IMR-90 (cell line): ENCODE results near the gene WLS. TPM values are rescaled to one million over a fixed set of nuclear protein-coding genes. Genes with fewer than 3 reads are reported as not detected.
A peak's percentile ranks its signal among the peaks of the same experiment; 100 is the strongest.

Experiments used
- ATAC-seq: fragments of 200-7000 bp; cut with Tn5 transposase; 2 replicates; pipeline ENCODE4 v1.9.1; 2020; ENCODE audit warnings: low read depth, mild to moderate bottlenecking, moderate library complexity
- BruUV-seq: library from RNA; stranded (reverse); fragments of 400-500 nt; replicated peaks from 2 replicates; lab custom pipeline; 2021; lab: Mats Ljungman, UMichigan
- CTCF ChIA-PET: fragments of 300-600 bp; formaldehyde crosslinking; extraction: SDS; loops from one replicate; lab custom pipeline; 2021; ENCODE audit warnings: antibody characterized with exemption; lab: Yijun Ruan, JAX
- POLR2A ChIA-PET: fragments of 300-600 bp; sonication (Branson Sonifier 250); formaldehyde crosslinking; loops from one replicate; lab custom pipeline; 2022; ENCODE audit warnings: antibody characterized with exemption; ENCODE audit not compliant: unreplicated experiment; lab: Charles Lee
- DNase-seq: peaks from one replicate; pipeline ENCODE4 v3.0.0; 2013
- H2AFZ ChIP-seq: replicated peaks from 2 replicates; pipeline ENCODE3; 2013; ENCODE audit warnings: low read length, mild to moderate bottlenecking; ENCODE audit not compliant: poor library complexity
- H2AK5ac ChIP-seq: 2 replicates; pipeline ENCODE4 v1.6.1; 2013; ENCODE audit warnings: low read depth, low read length, inconsistent platforms
- H2AK9ac ChIP-seq: replicated peaks from 2 replicates; pipeline ENCODE3; 2013; ENCODE audit warnings: mild to moderate bottlenecking, low read depth, low read length, moderate library complexity; ENCODE audit not compliant: poor library complexity
- H2BK120ac ChIP-seq: 2 replicates; pipeline ENCODE4 v1.6.1; 2013; ENCODE audit warnings: low read depth, low read length, inconsistent platforms
- H2BK15ac ChIP-seq: 3 replicates; pipeline ENCODE4 v1.6.1; 2013; ENCODE audit warnings: low read depth, low read length, inconsistent platforms
- H2BK20ac ChIP-seq: 2 replicates; pipeline ENCODE4 v1.6.1; 2013; ENCODE audit warnings: low read depth, mild to moderate bottlenecking, inconsistent platforms, low read length, moderate library complexity
- H2BK5ac ChIP-seq: 2 replicates; pipeline ENCODE4 v1.6.1; 2013; ENCODE audit warnings: mild to moderate bottlenecking, low read depth, low read length, inconsistent platforms; ENCODE audit not compliant: poor library complexity, severe bottlenecking
- H3K14ac ChIP-seq: replicated peaks from 2 replicates; pipeline ENCODE4 v1.6.1; 2013; ENCODE audit warnings: low read depth, low read length, inconsistent platforms
- H3K18ac ChIP-seq: 2 replicates; pipeline ENCODE4 v1.6.1; 2013; ENCODE audit warnings: low read depth, low read length, control low read depth
- H3K23ac ChIP-seq: 2 replicates; pipeline ENCODE4 v1.6.1; 2013; ENCODE audit warnings: low read depth, low read length, inconsistent platforms
- H3K27ac ChIP-seq: 2 replicates; pipeline ENCODE4 v1.5.1; 2013; ENCODE audit warnings: mild to moderate bottlenecking, control low read depth, low read length; ENCODE audit not compliant: insufficient read depth
- H3K27me3 ChIP-seq: 2 replicates; pipeline ENCODE4 v1.6.1; 2013; ENCODE audit warnings: low read length; ENCODE audit not compliant: control insufficient read depth, insufficient read depth
- H3K36me3 ChIP-seq: 2 replicates; pipeline ENCODE4 v1.6.1; 2013; ENCODE audit warnings: low read length, mixed read lengths; ENCODE audit not compliant: control insufficient read depth, insufficient read depth
- H3K4ac ChIP-seq: 2 replicates; pipeline ENCODE4 v1.6.1; 2013; ENCODE audit warnings: low read depth, low read length, inconsistent platforms
- H3K4me1 ChIP-seq: 2 replicates; pipeline ENCODE4 v1.6.1; 2013; ENCODE audit warnings: low read length, mixed read lengths; ENCODE audit not compliant: control insufficient read depth, insufficient read depth
- H3K4me2 ChIP-seq: 2 replicates; pipeline ENCODE4 v1.6.1; 2013; ENCODE audit warnings: low read depth, mild to moderate bottlenecking, control low read depth, low read length, moderate library complexity
- H3K4me3 ChIP-seq: 2 replicates; pipeline ENCODE4 v1.5.1; 2013; ENCODE audit warnings: low read depth, mild to moderate bottlenecking, control low read depth, low read length, moderate library complexity; ENCODE audit not compliant: insufficient read depth
- H3K56ac ChIP-seq: 2 replicates; pipeline ENCODE4 v1.6.1; 2013; ENCODE audit warnings: low read length, inconsistent platforms; ENCODE audit not compliant: insufficient read depth; ENCODE audit errors: extremely low read depth
- H3K79me1 ChIP-seq, 2 experiments: 2 replicates each; pipeline ENCODE4 v1.6.1; 2013; ENCODE audit warnings: low read length in 2 of 2, inconsistent platforms in 1 of 2, low read depth in 1 of 2
- H3K9ac ChIP-seq: 2 replicates; pipeline ENCODE4 v1.6.1; 2013; ENCODE audit warnings: low read depth, low read length, control low read depth
- H3K9me1 ChIP-seq: 2 replicates; pipeline ENCODE4 v1.6.1; 2013; ENCODE audit warnings: low read length, inconsistent platforms; ENCODE audit not compliant: insufficient read depth
- H3K9me3 ChIP-seq: 2 replicates; pipeline ENCODE4 v1.6.1; 2013; ENCODE audit warnings: low read length; ENCODE audit not compliant: control insufficient read depth, insufficient read depth
- H4K20me1 ChIP-seq: 2 replicates; pipeline ENCODE4 v1.6.1; 2013; ENCODE audit warnings: low read length, inconsistent platforms; ENCODE audit not compliant: insufficient read depth
- H4K5ac ChIP-seq: 2 replicates; pipeline ENCODE4 v1.6.1; 2013; ENCODE audit warnings: mild to moderate bottlenecking, low read depth, low read length, control low read depth
- H4K8ac ChIP-seq, 2 experiments: 2 replicates each; pipeline ENCODE4 v1.6.1; 2013; ENCODE audit warnings: low read depth in 2 of 2, low read length in 2 of 2, control low read depth in 1 of 2, inconsistent platforms in 1 of 2
- H4K91ac ChIP-seq: 2 replicates; pipeline ENCODE4 v1.6.1; 2013; ENCODE audit warnings: low read depth, low read length, inconsistent platforms; ENCODE audit not compliant: insufficient read depth
- CEBPB ChIP-seq: IDR thresholded peaks from 2 replicates; pipeline ENCODE4 v1.6.1; 2012; ENCODE audit warnings: low read depth, low read length, improper control_type of control experiment
- FOS ChIP-seq: fragments of 150-350 bp; IDR thresholded peaks from 2 replicates; pipeline ENCODE4 v1.6.1; 2016; ENCODE audit warnings: low read depth, low read length
- WGBS, 2 experiments: methylation state at CpG; one replicate each; pipeline versions ENCODE4 v1.1.5 to v1.1.7; 2013; ENCODE audit warnings: missing lambda C conversion rate in 2 of 2; ENCODE audit not compliant: insufficient read length in 1 of 2; ENCODE audit errors: extremely low coverage in 2 of 2; 5-methylcytosine and 5-hydroxymethylcytosine counted together
- dilution Hi-C: fragments of 300-500 bp; cut with HindIII; formaldehyde crosslinking; loops from one replicate; pipeline ENCODE4 v1.14.3; 2018; ENCODE audit warnings: low sequenced_read_pairs; ENCODE audit not compliant: unreplicated experiment
- in situ Hi-C: fragments of 300-500 bp; cut with MboI; formaldehyde crosslinking; loops from 3 replicates; pipeline ENCODE4 v1.14.3; 2019; ENCODE audit warnings: low sequenced_read_pairs, inconsistent platforms, mixed read lengths
- intact Hi-C: fragments of 100-400 bp; cut with micrococcal nuclease; formaldehyde crosslinking; loops from 2 replicates; pipeline ENCODE4 v1.10.0; 2022
- polyA plus RNA-seq, 3 experiments: library from polyadenylated mRNA; depleted of rRNA; stranded (reverse); fragments of >200 nt; gene quantifications; 2 replicates each; pipeline ENCODE4 v1.2.3, GENCODE V29; 2012; ENCODE audit warnings: low replicate concordance in 1 of 3
- total RNA-seq: library from RNA; depleted of rRNA; stranded (reverse); fragments of >200 nt; gene quantifications from 2 replicates; pipeline ENCODE4 v1.2.3, GENCODE V29; 2012

WLS gene
- total and polyA plus RNA-seq, 2 of the 4 experiments (the other 2 are of a cell fraction) = 152 to 157 TPM

DNA sequence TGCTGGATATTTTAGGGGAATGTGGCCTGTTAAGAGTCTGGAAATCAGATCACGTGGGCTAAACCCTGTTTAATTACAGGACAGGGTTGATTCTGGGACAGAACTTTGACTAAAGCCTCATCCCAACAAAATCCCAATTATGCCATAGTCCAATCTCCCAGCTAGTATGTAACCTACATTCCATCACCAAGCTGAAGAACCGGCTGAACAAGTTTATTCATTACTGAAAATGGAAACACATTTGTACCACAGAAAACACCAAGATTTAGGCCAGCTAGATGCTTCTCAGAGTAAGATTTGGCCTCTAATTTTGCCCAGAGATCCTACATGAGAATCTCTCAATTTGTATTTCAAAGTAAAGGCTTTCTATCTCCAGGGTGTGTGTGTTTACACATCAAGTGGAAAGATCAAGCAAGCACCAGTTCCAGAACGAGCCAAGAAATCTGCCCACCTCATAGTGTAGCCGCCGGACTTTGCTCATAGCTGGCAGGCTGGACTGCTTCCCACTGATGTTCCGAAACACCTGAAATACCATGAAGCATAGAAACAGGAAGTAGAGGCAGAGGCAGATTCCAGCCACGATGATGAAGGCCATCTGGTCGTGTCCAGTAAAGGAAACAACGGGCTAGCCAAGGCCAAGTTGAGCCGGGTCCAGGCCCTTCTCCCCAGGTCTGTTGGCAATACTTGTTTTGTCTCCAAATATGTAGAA, 86.8 kb downstream of the WLS start:
- no peak overlapping the region for H2BK120ac ChIP-seq
- in situ Hi-C loops (no loop called here), dilution Hi-C loops (no loop called here), intact Hi-C loops (loop anchor here (2.0 kb wide), 1 partner anchor 15 kb away; no protein-coding TSS in a partner anchor)
- no peak overlapping the region for H3K4ac ChIP-seq
- no TSS peak for BruUV-seq
- CTCF ChIA-PET = interaction anchor here (1.0 kb wide), 1 partner anchor 175 kb away, joined by 4 read pairs; no protein-coding TSS in a partner anchor
- POLR2A ChIA-PET = no interaction called here
- no peak overlapping the region for H4K91ac ChIP-seq
- H3K9me1 ChIP-seq = peaks cover 30% of the 10 kb centered on the region
- no peak overlapping the region for H4K8ac ChIP-seq
- DNase-seq (no peak), ATAC-seq (no peak)
- H3K56ac ChIP-seq = no peak overlapping the region; the same call in 1 of the 2 replicates
- no peak overlapping the region; the same call in 1 of the 2 replicates for H3K23ac ChIP-seq
- peaks cover 46% of the 10 kb centered on the region for H3K36me3 ChIP-seq
- H3K4me3 ChIP-seq = no peak overlapping the region
- no peak overlapping the region for H3K14ac ChIP-seq
- peak overlapping the region; percentile 47; the same call in 1 of the 2 replicates for H2AK5ac ChIP-seq
- no peaks in the 10 kb centered on the region for H3K27me3 ChIP-seq
- H2AK9ac ChIP-seq = no peak overlapping the region
- H2BK20ac ChIP-seq = 0 out of 2 replicates have a peak overlapping the region, but pooled peaks have one; percentile 5
- no peak overlapping the region for H2BK5ac ChIP-seq
- 70% methylated on average over 2 of the region's 10 CpGs; no CpG with 5 or more reads in 1 of the 2 experiments for WGBS, 2 experiments
- peaks cover 3% of the 10 kb centered on the region; the same call in 1 of the 2 replicates for H4K20me1 ChIP-seq
- H2BK15ac ChIP-seq = no peak overlapping the region
- H3K4me2 ChIP-seq = no peak overlapping the region
- no peak overlapping the region for H3K18ac ChIP-seq
- H2AFZ ChIP-seq = no peak overlapping the region
- H3K79me1 ChIP-seq = peaks cover 0 to 28% of the 10 kb centered on the region in 2 experiments; a peak in 2 of 4 replicates
- H3K4me1 ChIP-seq = peaks cover 17% of the 10 kb centered on the region
- no peak overlapping the region for H3K9ac ChIP-seq
- no peak overlapping the region for H4K5ac ChIP-seq
- no peak overlapping the region for H3K27ac ChIP-seq
- TF ChIP-seq CEBPB (no peak), FOS (no peak)
- no peaks in the 10 kb centered on the region for H3K9me3 ChIP-seq
